GM23338 (cell line): ENCODE measurements around the gene IFNA17. TPM values are rescaled to one million over a fixed set of nuclear protein-coding genes. Genes with fewer than 3 reads are reported as not detected.

Experiments used
- ATAC-seq: fragments of 200-7000 bp; cut with Tn5 transposase; 3 replicates; pipeline ENCODE4 v1.9.1; 2020
- DNase-seq: peaks from one replicate; pipeline ENCODE4 v3.0.0-alpha.2; 2015; ENCODE audit warnings: low spot score
- H2AFZ ChIP-seq: fragments of 200-600 bp; sonication (generic); 2 replicates; pipeline ENCODE4 v1.8.0; 2016; ENCODE audit warnings: antibody characterized with exemption, mild to moderate bottlenecking, moderate library complexity
- H3F3A ChIP-seq: fragments of 200-600 bp; sonication (generic); replicated peaks from 2 replicates; pipeline ENCODE4 v1.8.0; 2017; ENCODE audit warnings: antibody characterized with exemption, mixed run types, low read depth
- H3K27ac ChIP-seq: fragments of 200-600 bp; sonication (generic); 2 replicates; pipeline ENCODE4 v1.6.1; 2016; ENCODE audit warnings: low read depth
- H3K27me3 ChIP-seq: fragments of 200-600 bp; sonication (generic); 2 replicates; pipeline ENCODE4 v1.8.0; 2016; ENCODE audit warnings: mild to moderate bottlenecking, mixed run types, moderate library complexity; ENCODE audit not compliant: insufficient read depth
- H3K36me3 ChIP-seq: fragments of 200-600 bp; sonication (generic); 2 replicates; pipeline ENCODE4 v1.8.0; 2016; ENCODE audit warnings: mild to moderate bottlenecking; ENCODE audit not compliant: insufficient read depth
- H3K4me1 ChIP-seq: fragments of 200-600 bp; sonication (generic); 2 replicates; pipeline ENCODE4 v1.8.0; 2016; ENCODE audit warnings: mild to moderate bottlenecking, moderate library complexity; ENCODE audit not compliant: insufficient read depth
- H3K4me2 ChIP-seq: fragments of 200-600 bp; sonication (generic); 2 replicates; pipeline ENCODE4 v1.7.1; 2017; ENCODE audit warnings: mixed run types
- H3K4me3 ChIP-seq: fragments of 200-600 bp; sonication (generic); 2 replicates; pipeline ENCODE4 v1.6.1; 2016; ENCODE audit warnings: mixed run types
- H3K79me2 ChIP-seq: fragments of 200-600 bp; sonication (generic); replicated peaks from 2 replicates; pipeline ENCODE4 v1.8.0; 2017; ENCODE audit warnings: mild to moderate bottlenecking; ENCODE audit not compliant: insufficient read depth
- H3K9me2 ChIP-seq: fragments of 200-600 bp; sonication (generic); 2 replicates; pipeline ENCODE4 v1.8.0; 2017; ENCODE audit not compliant: insufficient read depth
- H4K20me1 ChIP-seq: fragments of 200-600 bp; sonication (generic); replicated peaks from 2 replicates; pipeline ENCODE4 v1.8.0; 2017; ENCODE audit warnings: mild to moderate bottlenecking; ENCODE audit not compliant: insufficient read depth
- H3K27ac Mint-ChIP-seq: 2 replicates; pipeline ENCODE4 v1.8.0; 2020; ENCODE audit warnings: inconsistent platforms, mild to moderate bottlenecking, moderate library complexity, mixed read lengths
- H3K27me3 Mint-ChIP-seq: 3 replicates; pipeline ENCODE4 v1.8.0; 2022; ENCODE audit warnings: low read depth, mild to moderate bottlenecking, moderate library complexity, mixed read lengths, inconsistent platforms; ENCODE audit not compliant: insufficient read depth, poor library complexity
- H3K36me3 Mint-ChIP-seq: 3 replicates; pipeline ENCODE4 v1.8.0; 2021; ENCODE audit warnings: low read depth, mild to moderate bottlenecking, inconsistent platforms, moderate library complexity, mixed read lengths
- H3K4me1 Mint-ChIP-seq: 3 replicates; pipeline ENCODE4 v1.8.0; 2020; ENCODE audit warnings: mild to moderate bottlenecking, inconsistent platforms, mixed read lengths
- H3K4me3 Mint-ChIP-seq: 3 replicates; pipeline ENCODE4 v1.8.0; 2021; ENCODE audit warnings: moderate library complexity, mild to moderate bottlenecking, inconsistent platforms, mixed read lengths
- H3K9me3 Mint-ChIP-seq: 3 replicates; pipeline ENCODE4 v1.8.0; 2020; ENCODE audit warnings: moderate library complexity, mild to moderate bottlenecking, inconsistent platforms, mixed read lengths
- polyA plus RNA-seq: library from polyadenylated mRNA; unstranded; fragments of >200 nt; fragmentation: Nextera tagmentation; extraction: Ambion mirVana; gene quantifications from 2 replicates; pipeline ENCODE4 v1.2.1, GENCODE V29; 2016
- total RNA-seq: library from RNA; depleted of rRNA; stranded (reverse); fragments of >200 nt; shearing (Covaris generic); gene quantifications from 2 replicates; pipeline ENCODE4 v1.2.3, GENCODE V29; 2014
- TF ChIP-seq, protein P1 (sequence below): fragments of 250-450 bp; sonication (Bioruptor Pico); IDR thresholded peaks from 2 replicates; pipeline ENCODE4 v1.5.0; 2020; ENCODE audit warnings: mild to moderate bottlenecking, moderate library complexity
- TF ChIP-seq, protein P2 (sequence below), 2 experiments: fragments of 200-600 bp in 1 of 2; sonication (generic) in 1 of 2; conservative IDR thresholded peaks; 2 replicates each; pipeline versions ENCODE4 v1.5.1 to v1.6.1; 2016 to 2017; ENCODE audit warnings: antibody characterized with exemption in 2 of 2, low read depth in 2 of 2, mild to moderate bottlenecking in 2 of 2, moderate library complexity in 1 of 2

The IFNA17 gene
- total and polyA plus RNA-seq, 2 experiments from 2014 or later: not detected

DNA sequence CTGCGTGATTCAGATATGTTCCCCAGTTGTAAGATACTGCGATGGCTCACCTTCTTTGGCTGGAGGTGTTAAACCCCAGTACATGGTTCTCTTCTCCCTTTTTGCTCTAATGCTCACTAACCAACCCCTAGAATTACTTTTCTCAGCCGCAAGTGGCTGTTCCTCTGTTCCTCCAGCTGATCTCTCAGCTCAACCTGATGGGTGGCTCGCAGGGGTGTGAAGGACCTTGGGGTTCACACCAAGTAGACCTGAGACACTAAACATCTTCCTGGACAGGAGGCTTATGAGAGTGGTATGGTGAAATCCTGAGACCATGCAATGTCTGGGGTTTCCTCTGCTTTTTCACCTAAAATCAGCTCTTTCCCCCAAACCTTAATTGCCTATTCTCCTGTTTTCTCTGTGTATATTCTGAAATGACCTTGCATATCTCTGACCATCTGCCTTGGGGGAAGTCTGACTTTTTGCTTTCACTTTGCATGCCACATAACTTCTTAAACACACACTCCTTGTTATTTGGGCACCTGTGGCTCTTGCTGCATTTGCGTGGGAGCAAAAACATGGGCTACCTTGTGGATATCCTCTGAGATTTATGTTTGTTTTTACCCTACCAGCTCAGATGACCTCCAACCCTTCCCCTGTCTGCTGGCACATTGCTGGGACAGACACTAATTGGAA lies 27.7 kb upstream of the IFNA17 start:
- TF ChIP-seq, protein P1, sequence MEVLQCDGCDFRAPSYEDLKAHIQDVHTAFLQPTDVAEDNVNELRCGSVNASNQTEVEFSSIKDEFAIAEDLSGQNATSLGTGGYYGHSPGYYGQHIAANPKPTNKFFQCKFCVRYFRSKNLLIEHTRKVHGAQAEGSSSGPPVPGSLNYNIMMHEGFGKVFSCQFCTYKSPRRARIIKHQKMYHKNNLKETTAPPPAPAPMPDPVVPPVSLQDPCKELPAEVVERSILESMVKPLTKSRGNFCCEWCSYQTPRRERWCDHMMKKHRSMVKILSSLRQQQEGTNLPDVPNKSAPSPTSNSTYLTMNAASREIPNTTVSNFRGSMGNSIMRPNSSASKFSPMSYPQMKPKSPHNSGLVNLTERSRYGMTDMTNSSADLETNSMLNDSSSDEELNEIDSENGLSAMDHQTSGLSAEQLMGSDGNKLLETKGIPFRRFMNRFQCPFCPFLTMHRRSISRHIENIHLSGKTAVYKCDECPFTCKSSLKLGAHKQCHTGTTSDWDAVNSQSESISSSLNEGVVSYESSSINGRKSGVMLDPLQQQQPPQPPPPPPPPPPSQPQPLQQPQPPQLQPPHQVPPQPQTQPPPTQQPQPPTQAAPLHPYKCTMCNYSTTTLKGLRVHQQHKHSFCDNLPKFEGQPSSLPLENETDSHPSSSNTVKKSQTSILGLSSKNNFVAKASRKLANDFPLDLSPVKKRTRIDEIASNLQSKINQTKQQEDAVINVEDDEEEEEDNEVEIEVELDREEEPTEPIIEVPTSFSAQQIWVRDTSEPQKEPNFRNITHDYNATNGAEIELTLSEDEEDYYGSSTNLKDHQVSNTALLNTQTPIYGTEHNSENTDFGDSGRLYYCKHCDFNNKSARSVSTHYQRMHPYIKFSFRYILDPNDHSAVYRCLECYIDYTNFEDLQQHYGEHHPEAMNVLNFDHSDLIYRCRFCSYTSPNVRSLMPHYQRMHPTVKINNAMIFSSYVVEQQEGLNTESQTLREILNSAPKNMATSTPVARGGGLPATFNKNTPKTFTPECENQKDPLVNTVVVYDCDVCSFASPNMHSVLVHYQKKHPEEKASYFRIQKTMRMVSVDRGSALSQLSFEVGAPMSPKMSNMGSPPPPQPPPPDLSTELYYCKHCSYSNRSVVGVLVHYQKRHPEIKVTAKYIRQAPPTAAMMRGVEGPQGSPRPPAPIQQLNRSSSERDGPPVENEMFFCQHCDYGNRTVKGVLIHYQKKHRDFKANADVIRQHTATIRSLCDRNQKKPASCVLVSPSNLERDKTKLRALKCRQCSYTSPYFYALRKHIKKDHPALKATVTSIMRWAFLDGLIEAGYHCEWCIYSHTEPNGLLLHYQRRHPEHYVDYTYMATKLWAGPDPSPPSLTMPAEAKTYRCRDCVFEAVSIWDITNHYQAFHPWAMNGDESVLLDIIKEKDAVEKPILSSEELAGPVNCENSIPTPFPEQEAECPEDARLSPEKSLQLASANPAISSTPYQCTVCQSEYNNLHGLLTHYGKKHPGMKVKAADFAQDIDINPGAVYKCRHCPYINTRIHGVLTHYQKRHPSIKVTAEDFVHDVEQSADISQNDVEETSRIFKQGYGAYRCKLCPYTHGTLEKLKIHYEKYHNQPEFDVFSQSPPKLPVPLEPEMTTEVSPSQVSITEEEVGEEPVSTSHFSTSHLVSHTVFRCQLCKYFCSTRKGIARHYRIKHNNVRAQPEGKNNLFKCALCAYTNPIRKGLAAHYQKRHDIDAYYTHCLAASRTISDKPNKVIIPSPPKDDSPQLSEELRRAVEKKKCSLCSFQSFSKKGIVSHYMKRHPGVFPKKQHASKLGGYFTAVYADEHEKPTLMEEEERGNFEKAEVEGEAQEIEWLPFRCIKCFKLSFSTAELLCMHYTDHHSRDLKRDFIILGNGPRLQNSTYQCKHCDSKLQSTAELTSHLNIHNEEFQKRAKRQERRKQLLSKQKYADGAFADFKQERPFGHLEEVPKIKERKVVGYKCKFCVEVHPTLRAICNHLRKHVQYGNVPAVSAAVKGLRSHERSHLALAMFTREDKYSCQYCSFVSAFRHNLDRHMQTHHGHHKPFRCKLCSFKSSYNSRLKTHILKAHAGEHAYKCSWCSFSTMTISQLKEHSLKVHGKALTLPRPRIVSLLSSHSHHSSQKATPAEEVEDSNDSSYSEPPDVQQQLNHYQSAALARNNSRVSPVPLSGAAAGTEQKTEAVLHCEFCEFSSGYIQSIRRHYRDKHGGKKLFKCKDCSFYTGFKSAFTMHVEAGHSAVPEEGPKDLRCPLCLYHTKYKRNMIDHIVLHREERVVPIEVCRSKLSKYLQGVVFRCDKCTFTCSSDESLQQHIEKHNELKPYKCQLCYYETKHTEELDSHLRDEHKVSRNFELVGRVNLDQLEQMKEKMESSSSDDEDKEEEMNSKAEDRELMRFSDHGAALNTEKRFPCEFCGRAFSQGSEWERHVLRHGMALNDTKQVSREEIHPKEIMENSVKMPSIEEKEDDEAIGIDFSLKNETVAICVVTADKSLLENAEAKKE (CRISPR knock-in tag): no peak
- Histone ChIP-seq H3K27ac (no peak overlapping the region), H4K20me1 (no peaks in the 10 kb centered on the region), H3K9me2 (no peaks in the 10 kb centered on the region), H3K4me3 (no peak overlapping the region), H3K4me2 (no peak overlapping the region), H3K36me3 (no peaks in the 10 kb centered on the region), H3K27me3 (peaks cover 12% of the 10 kb centered on the region; the same call in 1 of the 2 replicates), H3F3A (no peaks in the 10 kb centered on the region), H2AFZ (no peak overlapping the region), H3K4me1 (peaks cover 4% of the 10 kb centered on the region), H3K79me2 (no peaks in the 10 kb centered on the region)
- no peak overlapping the region for H3K4me3 Mint-ChIP-seq
- H3K27me3 Mint-ChIP-seq: peaks cover 2% of the 10 kb centered on the region
- 0 out of 3 replicates have a peak, but pooled peaks cover 4% of the 10 kb centered on the region for H3K36me3 Mint-ChIP-seq
- H3K9me3 Mint-ChIP-seq: peaks cover 18% of the 10 kb centered on the region
- ATAC-seq (no peak), DNase-seq (no peak)
- peaks cover 15% of the 10 kb centered on the region for H3K4me1 Mint-ChIP-seq
- H3K27ac Mint-ChIP-seq: no peak overlapping the region

DNA sequence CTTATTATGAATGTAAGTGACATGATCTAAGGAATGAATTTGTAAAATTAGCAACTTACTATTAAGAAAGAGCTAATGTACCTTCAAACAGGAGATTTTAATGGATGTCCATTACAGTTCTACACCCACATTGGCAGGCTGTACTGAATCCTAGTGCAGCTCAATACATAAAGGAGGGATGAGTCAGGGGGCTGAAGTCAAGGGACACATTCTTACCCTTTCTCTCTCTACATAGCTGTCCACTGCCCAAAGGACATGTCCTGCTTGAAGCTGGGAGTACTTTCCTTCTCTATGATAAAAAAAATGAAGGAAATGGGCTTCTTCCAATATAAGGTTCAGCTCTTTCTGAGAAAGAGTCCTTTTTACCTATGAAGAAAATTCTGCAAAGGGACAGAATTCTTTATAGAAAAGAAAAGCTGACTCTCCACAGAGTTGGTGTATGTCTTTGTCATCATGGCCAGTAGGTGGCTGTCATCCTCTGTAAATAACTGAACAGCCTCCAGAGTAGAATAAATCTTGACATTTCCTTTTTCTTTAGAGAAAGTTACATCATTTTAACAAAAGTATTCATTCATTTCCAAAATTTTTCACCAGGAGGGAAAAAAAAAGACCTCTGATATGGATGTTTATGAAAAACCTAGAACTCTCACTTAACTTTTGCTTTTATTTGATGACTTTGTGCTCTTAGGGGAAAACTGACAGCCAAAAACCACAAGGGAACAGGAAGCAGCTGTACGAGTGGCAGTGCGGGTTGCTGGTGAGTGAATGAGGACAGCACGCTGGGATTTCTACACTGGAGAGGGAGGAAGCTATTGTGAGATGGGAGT lies 24.9 kb upstream of the IFNA17 start:
- H3K4me1 ChIP-seq: peaks cover 8% of the 10 kb centered on the region
- Mint-ChIP-seq H3K4me3 (no peak overlapping the region), H3K36me3 (no peaks in the 10 kb centered on the region), H3K9me3 (peaks cover 6% of the 10 kb centered on the region; the same call in 2 of the 3 replicates), H3K27me3 (peaks cover 3% of the 10 kb centered on the region), H3K27ac (no peak overlapping the region), H3K4me1 (peaks cover 18% of the 10 kb centered on the region)
- no peak overlapping the region for H3K4me2 ChIP-seq
- peaks cover 11% of the 10 kb centered on the region; the same call in 1 of the 2 replicates for H3K27me3 ChIP-seq
- H3K36me3 ChIP-seq: no peaks in the 10 kb centered on the region
- no peak overlapping the region for H2AFZ ChIP-seq
- H3K9me2 ChIP-seq: no peaks in the 10 kb centered on the region
- H4K20me1 ChIP-seq: no peaks in the 10 kb centered on the region
- H3K79me2 ChIP-seq: no peaks in the 10 kb centered on the region
- peak; percentile 66 for DNase-seq
- H3K4me3 ChIP-seq: no peak overlapping the region
- no peak overlapping the region for H3K27ac ChIP-seq
- no peaks in the 10 kb centered on the region for H3F3A ChIP-seq
- ATAC-seq: peak; percentile 85
- TF ChIP-seq, protein P2, sequence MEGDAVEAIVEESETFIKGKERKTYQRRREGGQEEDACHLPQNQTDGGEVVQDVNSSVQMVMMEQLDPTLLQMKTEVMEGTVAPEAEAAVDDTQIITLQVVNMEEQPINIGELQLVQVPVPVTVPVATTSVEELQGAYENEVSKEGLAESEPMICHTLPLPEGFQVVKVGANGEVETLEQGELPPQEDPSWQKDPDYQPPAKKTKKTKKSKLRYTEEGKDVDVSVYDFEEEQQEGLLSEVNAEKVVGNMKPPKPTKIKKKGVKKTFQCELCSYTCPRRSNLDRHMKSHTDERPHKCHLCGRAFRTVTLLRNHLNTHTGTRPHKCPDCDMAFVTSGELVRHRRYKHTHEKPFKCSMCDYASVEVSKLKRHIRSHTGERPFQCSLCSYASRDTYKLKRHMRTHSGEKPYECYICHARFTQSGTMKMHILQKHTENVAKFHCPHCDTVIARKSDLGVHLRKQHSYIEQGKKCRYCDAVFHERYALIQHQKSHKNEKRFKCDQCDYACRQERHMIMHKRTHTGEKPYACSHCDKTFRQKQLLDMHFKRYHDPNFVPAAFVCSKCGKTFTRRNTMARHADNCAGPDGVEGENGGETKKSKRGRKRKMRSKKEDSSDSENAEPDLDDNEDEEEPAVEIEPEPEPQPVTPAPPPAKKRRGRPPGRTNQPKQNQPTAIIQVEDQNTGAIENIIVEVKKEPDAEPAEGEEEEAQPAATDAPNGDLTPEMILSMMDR (conservative IDR thresholded peaks at IDR 0.05; ENCODE audit: low read depth in 2 of 2): peak; percentile 65 to 76
